ENCODE data around the gene PABPC3.

GRCh38 chr13:25116044-25116443 lies 20.1 kb downstream of the PABPC3 start:
- TF ChIP-seq CTCF (conservative IDR thresholded peaks at IDR 0.05; ENCODE audit: low read depth, low read length), result no peak
- TF ChIP-seq MXI1 (IDR thresholded peaks at IDR 0.05; ENCODE audit: borderline replicate concordance, low read depth, low read length), result no peak
- TF ChIP-seq POLR2A (IDR thresholded peaks at IDR 0.05; ENCODE audit: low read depth, low read length), result no peak

Measured in IMR-90 (cell line).